22Rv1 (cell line): Measurements from ENCODE around the gene GRIK4.
"Not testable (repeated sequence)": the region's sequence is repeated elsewhere in the genome, so short reads cannot be mapped to it uniquely, and the experiment has no call there.

Source experiments
- H3K27ac ChIP-seq: fragments of 450-650 bp; 2 replicates; pipeline ENCODE4 v1.5.1; 2017
- ZFX ChIP-seq: fragments of 450-650 bp; IDR thresholded peaks from 2 replicates; pipeline ENCODE4 v1.6.1; 2017; ENCODE audit warnings: antibody characterized with exemption, borderline replicate concordance
- TF ChIP-seq, protein P1 (sequence below): fragments of 450-650 bp; IDR thresholded peaks from 2 replicates; pipeline ENCODE4 v1.5.1; 2017; ENCODE audit warnings: mild to moderate bottlenecking

GRIK4 gene

DNA sequence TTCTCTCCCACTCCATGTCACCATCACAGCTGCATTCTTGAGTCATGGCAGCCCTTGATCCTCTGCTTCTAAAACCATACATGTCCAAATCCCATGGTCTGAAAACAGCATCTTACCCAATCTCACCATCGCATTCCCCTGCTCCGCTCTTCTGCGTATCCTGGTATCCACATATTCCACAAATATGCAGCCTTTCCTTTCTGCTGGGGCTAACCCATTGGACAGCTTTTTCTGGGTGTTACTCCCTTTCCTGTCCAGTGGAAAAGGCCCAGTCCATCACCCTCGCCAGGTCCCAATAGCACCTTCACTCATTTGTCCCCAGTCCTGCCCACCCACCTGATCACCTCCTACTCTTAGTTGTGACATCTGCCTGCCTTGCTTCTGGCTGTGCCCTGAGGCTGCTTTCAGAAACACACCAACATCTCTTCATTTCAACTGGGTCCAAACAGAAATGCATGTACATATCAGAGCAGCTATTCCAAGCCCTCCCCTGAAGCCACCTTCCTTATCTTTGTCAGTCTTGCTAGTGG is 274.7 kb downstream of the GRIK4 start:
- TF ChIP-seq, protein P1, sequence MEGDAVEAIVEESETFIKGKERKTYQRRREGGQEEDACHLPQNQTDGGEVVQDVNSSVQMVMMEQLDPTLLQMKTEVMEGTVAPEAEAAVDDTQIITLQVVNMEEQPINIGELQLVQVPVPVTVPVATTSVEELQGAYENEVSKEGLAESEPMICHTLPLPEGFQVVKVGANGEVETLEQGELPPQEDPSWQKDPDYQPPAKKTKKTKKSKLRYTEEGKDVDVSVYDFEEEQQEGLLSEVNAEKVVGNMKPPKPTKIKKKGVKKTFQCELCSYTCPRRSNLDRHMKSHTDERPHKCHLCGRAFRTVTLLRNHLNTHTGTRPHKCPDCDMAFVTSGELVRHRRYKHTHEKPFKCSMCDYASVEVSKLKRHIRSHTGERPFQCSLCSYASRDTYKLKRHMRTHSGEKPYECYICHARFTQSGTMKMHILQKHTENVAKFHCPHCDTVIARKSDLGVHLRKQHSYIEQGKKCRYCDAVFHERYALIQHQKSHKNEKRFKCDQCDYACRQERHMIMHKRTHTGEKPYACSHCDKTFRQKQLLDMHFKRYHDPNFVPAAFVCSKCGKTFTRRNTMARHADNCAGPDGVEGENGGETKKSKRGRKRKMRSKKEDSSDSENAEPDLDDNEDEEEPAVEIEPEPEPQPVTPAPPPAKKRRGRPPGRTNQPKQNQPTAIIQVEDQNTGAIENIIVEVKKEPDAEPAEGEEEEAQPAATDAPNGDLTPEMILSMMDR, result no peak
- no peak for TF ChIP-seq ZFX
- no peak overlapping the region for H3K27ac ChIP-seq

DNA sequence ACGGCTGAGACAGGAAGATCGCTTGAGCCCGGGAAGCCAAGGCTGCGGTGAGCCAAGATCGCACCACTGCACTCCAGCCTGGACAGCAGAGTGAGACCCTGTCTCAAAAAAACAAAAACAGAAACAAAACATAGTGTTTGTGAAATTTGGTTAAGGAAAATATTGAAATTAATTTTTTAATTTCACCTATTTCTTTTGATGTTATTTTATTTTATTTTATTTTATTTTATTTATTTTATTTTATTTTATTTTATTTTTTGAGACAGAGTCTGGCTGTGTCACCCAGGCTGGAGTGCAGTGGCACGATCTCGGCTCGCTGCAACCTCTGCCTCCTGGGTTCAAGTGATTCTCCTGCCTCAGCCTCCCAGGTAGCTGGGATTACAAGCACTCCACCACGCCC is 275.7 kb downstream of the GRIK4 start:
- not testable (repeated sequence) for H3K27ac ChIP-seq

DNA sequence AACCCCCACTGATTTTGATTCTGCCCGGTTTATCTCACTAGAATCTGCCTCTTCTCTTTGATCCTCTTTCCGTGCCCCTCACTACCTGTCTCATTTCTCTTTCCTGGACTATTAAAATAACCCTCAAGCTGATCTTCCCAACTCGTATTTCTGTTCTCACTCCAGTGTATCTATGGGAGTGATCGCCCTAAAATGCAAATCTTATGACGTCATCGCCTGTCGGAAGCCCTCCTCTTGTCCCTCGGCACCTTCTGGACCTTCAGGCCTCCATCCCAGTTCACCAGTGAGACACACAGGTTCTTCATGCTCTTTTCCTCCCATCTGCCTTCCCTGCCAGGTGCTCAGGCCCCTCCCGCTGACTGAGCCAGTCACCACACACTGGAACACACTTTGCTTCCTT is 277.8 kb downstream of the GRIK4 start:
- no peak overlapping the region for H3K27ac ChIP-seq
- TF ChIP-seq, protein P1, result no peak
- TF ChIP-seq ZFX, result no peak

DNA sequence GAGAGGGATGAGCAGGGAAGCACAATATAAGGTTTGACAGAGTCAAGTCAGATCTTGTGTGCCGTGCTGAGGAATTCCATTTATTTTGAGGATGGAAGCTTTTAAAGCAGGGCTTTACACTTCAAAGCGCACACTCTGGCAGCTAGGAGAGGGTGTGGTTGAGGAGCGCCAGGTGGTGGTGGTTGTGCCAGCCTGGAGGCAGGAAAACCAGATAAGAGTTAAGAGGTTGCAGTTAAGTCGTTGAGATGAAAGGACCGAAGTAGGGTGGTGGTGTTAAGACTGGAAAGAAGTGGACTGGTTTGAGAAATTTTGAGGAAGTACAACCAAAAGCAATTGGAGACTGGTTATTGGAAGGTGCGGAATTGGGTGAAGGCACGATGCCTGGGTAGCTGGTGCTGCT is 280.8 kb downstream of the GRIK4 start:
- no peak for TF ChIP-seq ZFX
- TF ChIP-seq, protein P1, result no peak
- H3K27ac ChIP-seq, result no peak overlapping the region

DNA sequence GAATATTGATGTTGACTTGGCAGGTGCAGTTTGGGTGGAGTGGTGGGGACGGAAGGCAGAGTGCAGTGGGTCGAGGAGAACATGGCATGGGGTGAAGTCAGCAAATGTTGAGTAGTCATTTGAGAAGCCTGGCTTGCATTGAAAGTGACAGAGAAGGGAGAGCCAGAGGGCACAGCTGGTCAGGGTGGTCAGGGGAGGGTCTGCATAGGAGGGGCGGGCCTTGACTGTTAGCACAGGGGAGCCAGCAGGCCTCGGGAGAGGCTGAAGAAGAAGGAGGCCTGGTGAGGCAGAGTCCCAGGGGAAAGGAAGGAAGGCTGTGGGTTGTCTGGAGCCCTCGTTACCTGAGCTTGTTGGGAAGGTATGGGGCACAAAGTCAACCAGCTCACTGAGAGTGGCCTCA is 281.6 kb downstream of the GRIK4 start:
- H3K27ac ChIP-seq, result no peak overlapping the region
- TF ChIP-seq ZFX, result no peak
- TF ChIP-seq, protein P1, result no peak

DNA sequence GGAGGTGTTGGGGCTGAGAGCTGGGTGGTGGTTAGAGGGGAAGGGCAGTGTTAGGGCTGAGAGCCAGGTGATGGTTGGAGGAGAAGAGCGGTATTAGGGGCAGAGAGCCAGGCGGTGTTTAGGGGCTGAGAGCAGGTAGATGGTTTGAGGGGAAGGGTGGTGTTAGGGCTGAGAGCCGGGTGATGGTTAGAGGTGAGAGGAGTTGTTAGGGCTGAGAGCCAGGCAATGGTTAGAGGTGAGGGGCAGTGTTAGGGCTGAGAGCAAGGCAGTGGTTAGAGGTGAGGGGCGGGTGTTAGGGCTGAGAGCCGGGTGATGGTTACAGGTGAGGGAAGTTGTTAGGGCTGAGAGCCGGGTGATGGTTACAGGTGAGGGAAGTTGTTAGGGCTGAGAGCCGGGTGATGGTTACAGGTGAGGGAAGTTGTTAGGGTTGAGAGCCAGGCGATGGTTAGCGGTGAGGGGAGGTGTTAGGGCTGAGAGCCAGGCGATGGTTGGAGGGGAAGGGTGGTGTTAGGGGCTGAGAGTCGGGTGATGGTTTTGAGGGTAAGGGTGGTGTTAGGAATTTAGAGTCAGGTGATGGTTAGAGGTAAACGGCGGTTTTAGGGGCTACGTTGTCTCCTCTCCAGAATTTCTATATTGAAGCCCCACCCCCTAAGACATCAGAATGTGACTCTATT is 282.4 kb downstream of the GRIK4 start:
- H3K27ac ChIP-seq, result no peak overlapping the region
- TF ChIP-seq ZFX, result no peak
- TF ChIP-seq, protein P1, result no peak

DNA sequence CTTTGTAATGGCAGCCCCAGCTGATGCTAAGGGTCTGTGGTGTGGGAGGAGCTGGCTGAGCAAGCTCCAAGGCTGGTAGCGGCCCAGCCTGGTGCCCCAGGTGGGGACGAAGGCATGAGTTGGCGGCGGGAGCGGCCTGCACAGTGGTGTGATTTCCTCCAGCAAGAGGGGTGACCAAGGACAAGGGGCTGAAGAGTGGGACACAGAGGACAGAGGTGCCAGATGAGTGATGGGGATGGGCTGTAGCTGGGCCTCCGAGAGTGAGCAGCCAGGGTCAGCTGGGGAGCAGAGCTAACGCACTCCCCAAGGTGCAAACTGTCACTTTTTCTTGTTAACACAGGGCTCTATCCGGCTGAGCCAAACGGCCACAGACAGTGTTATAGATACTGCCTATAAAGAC is 283.2 kb downstream of the GRIK4 start:
- no peak overlapping the region for H3K27ac ChIP-seq
- TF ChIP-seq ZFX, result no peak
- TF ChIP-seq, protein P1, result no peak

DNA sequence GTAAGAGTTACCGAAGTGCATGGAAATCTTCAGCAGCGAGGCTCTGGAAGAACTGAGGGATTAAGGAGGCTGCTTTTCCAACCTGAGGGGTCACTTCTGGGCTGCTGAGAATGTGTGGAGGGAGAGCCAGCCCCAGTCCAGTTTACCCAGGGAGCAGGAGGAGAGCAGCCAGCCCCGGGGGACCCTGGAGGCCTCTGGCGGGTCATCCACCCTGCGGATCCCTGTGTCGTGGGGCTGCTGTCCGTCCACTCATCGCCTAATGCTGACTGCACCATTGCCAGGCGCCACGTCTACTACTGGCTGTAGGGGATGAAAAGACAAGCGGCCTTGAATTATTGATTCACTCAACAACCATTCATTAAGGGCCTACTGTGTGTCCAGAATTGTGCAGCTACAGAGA is 283.6 kb downstream of the GRIK4 start:
- H3K27ac ChIP-seq, result no peak overlapping the region
- no peak for TF ChIP-seq ZFX
- TF ChIP-seq, protein P1, result no peak
